ENCODE measurements around the gene UPK2. TPM values are rescaled to one million over a fixed set of nuclear protein-coding genes. Genes with fewer than 3 reads are reported as not detected.

Gene UPK2
- total RNA-seq, 1 donor from 2014 or later, result not detected

GRCh38 chr11:118931571-118931970 lies 24.5 kb upstream of the UPK2 start:
- Mint-ChIP-seq H3K36me3 (ENCODE audit: low read depth, unreplicated experiment) (no peaks in the 10 kb centered on the region), H3K27ac (ENCODE audit: unreplicated experiment) (no peak overlapping the region)

GRCh38 chr11:118933486-118933885 lies 22.6 kb upstream of the UPK2 start:
- DNase-seq (ENCODE audit: low spot score), result no peak
- Mint-ChIP-seq H3K27ac (ENCODE audit: unreplicated experiment) (no peak overlapping the region), H3K4me3 (ENCODE audit: unreplicated experiment) (no peak overlapping the region), H3K9me3 (ENCODE audit: unreplicated experiment) (no peaks in the 10 kb centered on the region), H3K36me3 (ENCODE audit: low read depth, unreplicated experiment) (no peaks in the 10 kb centered on the region), H3K4me1 (ENCODE audit: unreplicated experiment) (peaks cover 15% of the 10 kb centered on the region), H3K27me3 (ENCODE audit: unreplicated experiment) (peaks cover 4% of the 10 kb centered on the region)
- no peak for TF ChIP-seq CTCF (IDR thresholded peaks at IDR 0.05; ENCODE audit: unreplicated experiment)

More at GRCh38 chr11:118931571-118931970, 24.5 kb upstream of the UPK2 start:
- Mint-ChIP-seq H3K27me3 (ENCODE audit: unreplicated experiment) (peaks cover 8% of the 10 kb centered on the region), H3K4me3 (ENCODE audit: unreplicated experiment) (no peak overlapping the region), H3K4me1 (ENCODE audit: unreplicated experiment) (peaks cover 21% of the 10 kb centered on the region), H3K9me3 (ENCODE audit: unreplicated experiment) (no peaks in the 10 kb centered on the region)
- no peak for TF ChIP-seq CTCF (IDR thresholded peaks at IDR 0.05; ENCODE audit: unreplicated experiment)
- no peak for DNase-seq (ENCODE audit: low spot score)

- H3K9me3 Mint-ChIP-seq (ENCODE audit: unreplicated experiment), result no peaks in the 10 kb centered on the region
- H3K36me3 Mint-ChIP-seq (ENCODE audit: low read depth, unreplicated experiment), result no peaks in the 10 kb centered on the region
- peak overlapping the region; percentile 37 for H3K4me3 Mint-ChIP-seq (ENCODE audit: unreplicated experiment)
- H3K27ac Mint-ChIP-seq (ENCODE audit: unreplicated experiment), result no peak overlapping the region
- peaks cover 9% of the 10 kb centered on the region for H3K27me3 Mint-ChIP-seq (ENCODE audit: unreplicated experiment)
- peaks cover 26% of the 10 kb centered on the region for H3K4me1 Mint-ChIP-seq (ENCODE audit: unreplicated experiment)
- DNase-seq (ENCODE audit: low spot score), result no peak
- no peak for TF ChIP-seq CTCF (IDR thresholded peaks at IDR 0.05; ENCODE audit: unreplicated experiment)
Observed at GRCh38 chr11:118935376-118935775, 20.7 kb upstream of the UPK2 start.

GRCh38 chr11:118938491-118939403 lies 17.4 kb upstream of the UPK2 start:
- H3K36me3 Mint-ChIP-seq (ENCODE audit: low read depth, unreplicated experiment), result no peaks in the 10 kb centered on the region
- TF ChIP-seq CTCF (IDR thresholded peaks at IDR 0.05; ENCODE audit: unreplicated experiment), result no peak
- H3K27ac Mint-ChIP-seq (ENCODE audit: unreplicated experiment), result no peak overlapping the region
- no peak for DNase-seq (ENCODE audit: low spot score)
- H3K27me3 Mint-ChIP-seq (ENCODE audit: unreplicated experiment), result peaks cover 11% of the 10 kb centered on the region
- peaks cover 26% of the 10 kb centered on the region for H3K4me1 Mint-ChIP-seq (ENCODE audit: unreplicated experiment)
- peak overlapping the region; percentile 80 for H3K4me3 Mint-ChIP-seq (ENCODE audit: unreplicated experiment)
- no peaks in the 10 kb centered on the region for H3K9me3 Mint-ChIP-seq (ENCODE audit: unreplicated experiment)

- no peak for DNase-seq (ENCODE audit: low spot score)
- Mint-ChIP-seq H3K4me3 (ENCODE audit: unreplicated experiment) (peak overlapping the region; percentile 80), H3K4me1 (ENCODE audit: unreplicated experiment) (peaks cover 26% of the 10 kb centered on the region), H3K27ac (ENCODE audit: unreplicated experiment) (no peak overlapping the region), H3K36me3 (ENCODE audit: low read depth, unreplicated experiment) (no peaks in the 10 kb centered on the region), H3K9me3 (ENCODE audit: unreplicated experiment) (no peaks in the 10 kb centered on the region), H3K27me3 (ENCODE audit: unreplicated experiment) (peaks cover 11% of the 10 kb centered on the region)
- TF ChIP-seq CTCF (IDR thresholded peaks at IDR 0.05; ENCODE audit: unreplicated experiment), result no peak
Observed at GRCh38 chr11:118939404-118939915, 16.6 kb upstream of the UPK2 start.

Measured in endothelial cell (in vitro differentiated cells).